ENCODE data around the gene SLC16A8.
"Not testable (repeated sequence)": the region's sequence is repeated elsewhere in the genome, so short reads cannot be mapped to it uniquely, and the experiment has no call there.

The SLC16A8 gene

GRCh38 chr22:38124236-38124974 lies 40.4 kb upstream of the SLC16A8 start:
- no peaks in the 10 kb centered on the region for H3K9me3 Mint-ChIP-seq
- H3K36me3 Mint-ChIP-seq (ENCODE audit: low read depth), result no peaks in the 10 kb centered on the region
- no peaks in the 10 kb centered on the region for H3K4me1 Mint-ChIP-seq
- H3K27me3 Mint-ChIP-seq (ENCODE audit: low read depth), result peaks cover 6% of the 10 kb centered on the region
- H3K27ac Mint-ChIP-seq, result no peak overlapping the region
- no peak for TF ChIP-seq CTCF (IDR thresholded peaks at IDR 0.05; ENCODE audit: unreplicated experiment in 3 of 3)
- no peak overlapping the region for H3K4me3 Mint-ChIP-seq

DNA sequence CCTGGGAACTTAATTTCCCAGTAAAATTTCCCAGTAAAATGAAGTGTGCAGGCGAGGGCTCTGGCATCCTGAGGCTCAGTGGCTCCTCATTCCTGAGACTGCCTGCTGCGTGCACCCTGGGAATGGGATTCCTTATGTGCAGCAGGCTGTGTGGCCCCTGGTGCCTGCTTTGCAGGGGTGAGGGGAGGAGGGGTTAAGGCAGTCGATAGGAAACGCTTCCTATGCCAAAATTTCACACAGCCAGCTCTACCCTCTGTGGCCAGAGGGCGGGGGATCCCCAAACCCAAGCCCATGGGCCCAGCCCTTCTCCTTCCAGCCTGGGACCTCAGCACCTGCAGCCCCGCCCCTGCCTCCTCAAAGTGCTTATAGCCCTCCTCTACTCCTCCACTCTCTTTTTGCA lies 38.6 kb upstream of the SLC16A8 start:
- H3K4me1 Mint-ChIP-seq, result no peaks in the 10 kb centered on the region
- H3K27ac Mint-ChIP-seq, result no peak overlapping the region
- TF ChIP-seq CTCF (IDR thresholded peaks at IDR 0.05; ENCODE audit: unreplicated experiment in 3 of 3), result no peak
- H3K9me3 Mint-ChIP-seq, result no peaks in the 10 kb centered on the region
- H3K4me3 Mint-ChIP-seq, result no peak overlapping the region
- no peaks in the 10 kb centered on the region for H3K36me3 Mint-ChIP-seq (ENCODE audit: low read depth)
- H3K27me3 Mint-ChIP-seq (ENCODE audit: low read depth), result peaks cover 7% of the 10 kb centered on the region

GRCh38 chr22:38120359-38121110 lies 36.6 kb upstream of the SLC16A8 start:
- H3K4me3 Mint-ChIP-seq, result no peak overlapping the region
- H3K27ac Mint-ChIP-seq, result no peak overlapping the region
- no peaks in the 10 kb centered on the region for H3K4me1 Mint-ChIP-seq
- TF ChIP-seq CTCF (IDR thresholded peaks at IDR 0.05; ENCODE audit: unreplicated experiment in 3 of 3), result no peak
- no peaks in the 10 kb centered on the region for H3K36me3 Mint-ChIP-seq (ENCODE audit: low read depth)
- H3K9me3 Mint-ChIP-seq, result no peaks in the 10 kb centered on the region
- H3K27me3 Mint-ChIP-seq (ENCODE audit: low read depth), result peaks cover 7% of the 10 kb centered on the region

DNA sequence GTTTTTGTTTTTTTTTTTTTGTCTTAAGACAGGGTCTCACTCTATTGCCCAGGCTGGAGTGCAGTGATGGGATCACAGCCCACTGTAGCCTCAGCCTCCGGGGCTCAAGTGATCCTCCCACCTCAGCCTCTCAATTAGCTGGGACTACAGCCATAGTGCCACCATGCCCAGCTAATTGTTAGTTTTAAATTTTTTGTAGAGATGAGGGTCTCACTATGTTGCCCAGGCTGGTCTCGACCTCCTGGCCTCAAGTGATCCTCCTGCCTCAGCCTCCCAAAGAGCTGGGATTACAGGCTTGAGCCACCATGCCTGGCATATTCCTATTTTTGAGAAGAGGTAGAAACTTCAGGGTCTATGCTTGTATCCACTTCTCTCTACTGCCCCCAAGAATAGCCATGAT lies 34.8 kb upstream of the SLC16A8 start:
- H3K4me1 Mint-ChIP-seq; H3K9me3 Mint-ChIP-seq; H3K27me3 Mint-ChIP-seq (ENCODE audit: low read depth); H3K27ac Mint-ChIP-seq; H3K4me3 Mint-ChIP-seq; H3K36me3 Mint-ChIP-seq (ENCODE audit: low read depth): not testable (repeated sequence)

DNA sequence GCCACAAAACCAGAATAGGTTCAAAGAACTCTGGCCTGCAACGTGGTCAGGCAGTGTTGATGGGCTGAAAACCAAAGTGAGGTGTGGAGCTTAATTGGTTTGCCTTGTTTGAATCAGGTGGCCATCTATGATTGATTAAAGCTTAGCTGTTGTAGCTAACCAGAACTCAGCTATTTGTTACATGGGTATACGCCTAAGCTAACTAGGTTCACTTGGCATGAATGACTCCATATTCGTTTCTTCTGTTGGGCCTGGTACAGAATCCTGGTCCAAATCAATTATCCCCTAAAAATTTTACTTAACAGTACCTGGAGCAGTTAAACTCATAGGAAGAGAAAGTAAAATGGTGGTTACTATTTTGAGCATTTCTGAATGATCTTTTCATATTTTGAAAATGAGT lies 34.2 kb upstream of the SLC16A8 start:
- Mint-ChIP-seq H3K36me3 (ENCODE audit: low read depth) (no peaks in the 10 kb centered on the region), H3K27me3 (ENCODE audit: low read depth) (peaks cover 12% of the 10 kb centered on the region), H3K27ac (no peak overlapping the region), H3K4me3 (no peak overlapping the region), H3K9me3 (no peaks in the 10 kb centered on the region), H3K4me1 (peaks cover 5% of the 10 kb centered on the region)
- no peak for TF ChIP-seq CTCF (IDR thresholded peaks at IDR 0.05; ENCODE audit: unreplicated experiment in 3 of 3)

GRCh38 chr22:38117556-38117955 lies 33.6 kb upstream of the SLC16A8 start:
- peaks cover 12% of the 10 kb centered on the region for H3K27me3 Mint-ChIP-seq (ENCODE audit: low read depth)
- not testable (repeated sequence) for H3K4me1 Mint-ChIP-seq; H3K9me3 Mint-ChIP-seq; H3K27ac Mint-ChIP-seq; H3K36me3 Mint-ChIP-seq (ENCODE audit: low read depth); H3K4me3 Mint-ChIP-seq
